Keratinocyte (primary cell): Measurements from ENCODE around the gene BCAS4.

Experiments
- CTCF ChIP-seq, 3 experiments: IDR thresholded peaks in 1 of 3; conservative IDR thresholded peaks in 1 of 3; optimal IDR thresholded peaks in 1 of 3; 2 replicates in 2 of 3; 3 replicates in 1 of 3; pipeline versions ENCODE3 to v1.5.1; 2011; ENCODE audit warnings: low read length in 3 of 3, mild to moderate bottlenecking in 3 of 3, moderate library complexity in 2 of 3, control low read depth in 1 of 3, inconsistent platforms in 1 of 3; ENCODE audit not compliant: insufficient read depth in 2 of 3; ENCODE audit errors: extremely low read depth in 1 of 3
- EZH2 ChIP-seq: IDR thresholded peaks from one replicate; pipeline ENCODE4 v1.6.1; 2012; ENCODE audit warnings: inconsistent platforms, mild to moderate bottlenecking, low read length, moderate library complexity

DNA sequence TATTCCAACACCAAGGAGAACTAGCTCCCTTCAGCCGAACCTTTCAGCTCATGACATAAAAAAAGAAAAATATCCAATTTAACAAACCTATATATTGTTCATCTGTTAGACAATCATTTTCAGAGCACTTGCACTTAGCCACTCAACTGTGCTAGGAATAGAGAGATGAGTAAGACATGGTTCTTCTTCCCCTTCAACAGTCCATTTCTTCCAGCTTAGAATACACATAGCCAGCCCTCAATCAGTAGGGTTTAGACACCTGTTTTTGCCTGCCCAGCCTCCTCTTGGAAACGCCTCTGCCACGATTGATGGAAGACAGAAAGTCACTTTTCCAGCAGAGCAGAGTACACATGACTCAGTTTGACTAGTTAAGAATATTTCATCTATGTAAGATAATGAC lies 114.6 kb downstream of the BCAS4 start:
- TF ChIP-seq CTCF (optimal IDR thresholded peaks at IDR 0.05 in 1 of 3, IDR thresholded peaks at IDR 0.05 in 1 of 3, conservative IDR thresholded peaks at IDR 0.05 in 1 of 3; ENCODE audit: extremely low read depth in 1 of 3, insufficient read depth in 2 of 3, low read length in 3 of 3) (no peak), EZH2 (no peak)
